ENCODE results near the gene SLC37A1. TPM values are rescaled to one million over a fixed set of nuclear protein-coding genes. Genes with fewer than 3 reads are reported as not detected.
A peak's percentile ranks its signal among the peaks of the same experiment; 100 is the strongest.

Gene SLC37A1
- total and polyA plus RNA-seq, 2 of the 13 experiments (the other 11 are each of a cell fraction or from before 2014, with no cell fraction given) = 0.22 to 0.40 TPM

GRCh38 chr21:42473498-42474042, 40.1 kb upstream of the SLC37A1 start (continued):
- TF ChIP-seq REPIN1 (CRISPR knock-in tag; IDR thresholded peaks at IDR 0.05; ENCODE audit: borderline replicate concordance, low read depth) = no peak
- TF ChIP-seq ZBTB26 (CRISPR knock-in tag; IDR thresholded peaks at IDR 0.05; ENCODE audit: borderline replicate concordance) = no peak

- in situ Hi-C loops (cut with HindIII; ENCODE audit: extremely low pct_ligation_motif_present, low pct_unique_long_range_greater_than_20kb) (no loop called here), intact Hi-C loops (cut with micrococcal nuclease; ENCODE audit: unreplicated experiment) (no loop called here)
- Histone ChIP-seq H3K4me2 (ENCODE audit: low read depth, low read length) (0 out of 2 replicates have a peak overlapping the region, but pooled peaks have one; percentile 18), H3K9ac (ENCODE audit: insufficient read depth, low read depth, low read length) (no peak overlapping the region), H3K9me3 (ENCODE audit: low read length) (no peaks in the 10 kb centered on the region), H3K4me3 (replicated peaks in 1 of 3; ENCODE audit: insufficient read depth in 1 of 3, low read depth in 2 of 3, low read length in 3 of 3) (no peak overlapping the region), H3K27me3 (ENCODE audit: control insufficient read depth in 1 of 2, insufficient read depth in 2 of 2, low read length in 2 of 2) (no peaks in the 10 kb centered on the region), H2AFZ (ENCODE audit: low read length) (no peak overlapping the region), H3K27ac (ENCODE audit: extremely low read length, insufficient read depth, low read length) (no peak overlapping the region), H3K4me1 (ENCODE audit: insufficient read depth, low read length) (peaks cover 20% of the 10 kb centered on the region), H4K20me1 (ENCODE audit: insufficient read depth, low read length) (no peaks in the 10 kb centered on the region), H3K36me3 (replicated peaks in 1 of 2; ENCODE audit: control insufficient read depth in 1 of 2, insufficient read depth in 2 of 2, low read length in 2 of 2) (no peaks in the 10 kb centered on the region), H3K79me2 (ENCODE audit: insufficient read depth, low read length) (no peaks in the 10 kb centered on the region)
- DNase-seq (ENCODE audit: low spot score) = peak; percentile 41
- peak; percentile 30 for FAIRE-seq
- ChIA-PET CTCF (ENCODE audit: low intra/inter-chr PET ratio, low total read pairs) (no interaction called here), POLR2A (no interaction called here)
- peak; percentile 82 for ATAC-seq
- WGBS (ENCODE audit: low lambda C conversion rate) = 54% methylated on average over 13 of the region's 14 CpGs
- BruUV-seq (replicated peaks) = no TSS peak
- TF ChIP-seq SAP130 (CRISPR knock-in tag; IDR thresholded peaks at IDR 0.05; ENCODE audit: low read depth) (no peak), FOXP1 (IDR thresholded peaks at IDR 0.05) (no peak), FOXP1 (CRISPR knock-in tag; IDR thresholded peaks at IDR 0.05) (no peak), ZMYM4 (CRISPR knock-in tag; IDR thresholded peaks at IDR 0.05) (no peak), SNAPC2 (CRISPR knock-in tag; IDR thresholded peaks at IDR 0.05) (no peak), E2F5 (CRISPR knock-in tag; conservative IDR thresholded peaks at IDR 0.05) (no peak), CBX2 (IDR thresholded peaks at IDR 0.05; ENCODE audit: low read depth, low read length) (no peak), CBX2 (CRISPR knock-in tag; IDR thresholded peaks at IDR 0.05; ENCODE audit: low read depth) (no peak), ZMAT3 (CRISPR knock-in tag; conservative IDR thresholded peaks at IDR 0.05) (no peak), YEATS4 (CRISPR knock-in tag; IDR thresholded peaks at IDR 0.05; ENCODE audit: borderline replicate concordance) (no peak), ZNF281 (CRISPR knock-in tag; IDR thresholded peaks at IDR 0.05; ENCODE audit: borderline replicate concordance) (peak; percentile 78; the same call in 1 of the 2 replicates), ELF3 (CRISPR knock-in tag; IDR thresholded peaks at IDR 0.05) (peak; percentile 68), NR2F6 (IDR thresholded peaks at IDR 0.05) (no peak), NR2F6 (CRISPR knock-in tag; IDR thresholded peaks at IDR 0.05) (no peak), ZMYM3 (CRISPR knock-in tag; IDR thresholded peaks at IDR 0.05) (no peak), ZNF782 (CRISPR knock-in tag; IDR thresholded peaks at IDR 0.05; ENCODE audit: borderline replicate concordance) (no peak), HMGA1 (CRISPR knock-in tag; conservative IDR thresholded peaks at IDR 0.05) (no peak), NFE2 (CRISPR knock-in tag; IDR thresholded peaks at IDR 0.05) (no peak), ZNF652 (CRISPR knock-in tag; IDR thresholded peaks at IDR 0.05; ENCODE audit: borderline replicate concordance, low read depth) (peak; percentile 61; the same call in 1 of the 2 replicates)
Observed at GRCh38 chr21:42474043-42474831, 39.4 kb upstream of the SLC37A1 start.

Measured in HepG2 (cell line).